HEK293 (cell line): ENCODE data around the gene BCAN.

Source experiments
- CTCF ChIA-PET: fragments of 350-600 bp; formaldehyde crosslinking; extraction: SDS; loops from one replicate; lab custom pipeline; 2021; ENCODE audit warnings: antibody characterized with exemption; lab: Yijun Ruan, JAX
- POLR2A ChIA-PET: fragments of 300-600 bp; formaldehyde crosslinking; extraction: SDS; loops from one replicate; lab custom pipeline; 2020; ENCODE audit warnings: antibody characterized with exemption, inconsistent platforms; lab: Yijun Ruan, JAX
- H3K27ac ChIP-seq: fragments of 200-500 bp; sonication (Bioruptor generic); 2 replicates; pipeline ENCODE4 v1.5.1; 2014; ENCODE audit warnings: low read depth, low read length, control low read depth, inconsistent platforms; ENCODE audit errors: extremely low read depth
- H3K36me3 ChIP-seq, 2 experiments: fragments of 200-500 bp in 1 of 2; sonication (Bioruptor generic) in 1 of 2; 1 replicate in 1 of 2; 2 replicates in 1 of 2; pipeline ENCODE4 v1.5.1; 2014 to 2017; ENCODE audit warnings: inconsistent platforms in 2 of 2, low read length in 2 of 2; ENCODE audit not compliant: control insufficient read depth in 2 of 2, insufficient read depth in 1 of 2
- H3K4me1 ChIP-seq: fragments of 200-500 bp; sonication (Bioruptor generic); 2 replicates; pipeline ENCODE4 v1.5.1; 2014; ENCODE audit warnings: mild to moderate bottlenecking, low read length, inconsistent platforms; ENCODE audit not compliant: control insufficient read depth, insufficient read depth
- H3K4me3 ChIP-seq: 2 replicates; pipeline ENCODE4 v1.5.1; 2011; ENCODE audit warnings: low read depth, mild to moderate bottlenecking, control low read depth, low read length, moderate library complexity
- H3K9me3 ChIP-seq: fragments of 200-500 bp; sonication (Bioruptor generic); 2 replicates; pipeline ENCODE4 v1.5.1; 2014; ENCODE audit warnings: low read depth, low read length, inconsistent platforms; ENCODE audit not compliant: control insufficient read depth, insufficient read depth
- EGR2 ChIP-seq: fragments of 450-650 bp; formaldehyde crosslinking; IDR thresholded peaks from 2 replicates; pipeline ENCODE4 v1.5.1; 2016; ENCODE audit warnings: low read depth, missing biosample characterization, missing genetic modification characterization
- IKZF3 ChIP-seq: fragments of 450-650 bp; IDR thresholded peaks from 2 replicates; pipeline ENCODE4 v1.5.0; 2018; ENCODE audit warnings: missing biosample characterization, mild to moderate bottlenecking, missing genetic modification characterization, moderate library complexity
- PRDM1 ChIP-seq: fragments of 450-650 bp; formaldehyde crosslinking; IDR thresholded peaks from 2 replicates; pipeline ENCODE4; 2016; ENCODE audit warnings: missing biosample characterization, missing genetic modification characterization
- WT1 ChIP-seq: fragments of 450-650 bp; formaldehyde crosslinking; IDR thresholded peaks from 2 replicates; pipeline ENCODE4 v1.5.1; 2016; ENCODE audit warnings: missing biosample characterization, missing genetic modification characterization
- ZBTB1 ChIP-seq: fragments of 450-650 bp; formaldehyde crosslinking; IDR thresholded peaks from 2 replicates; pipeline ENCODE4 v1.5.1; 2016; ENCODE audit warnings: missing biosample characterization, missing genetic modification characterization
- ZBTB17 ChIP-seq: fragments of 450-650 bp; formaldehyde crosslinking; IDR thresholded peaks from 2 replicates; pipeline ENCODE4 v1.5.1; 2016; ENCODE audit warnings: missing biosample characterization, missing genetic modification characterization
- ZEB2 ChIP-seq: fragments of 450-650 bp; formaldehyde crosslinking; IDR thresholded peaks from 2 replicates; pipeline ENCODE4 v1.5.1; 2016; ENCODE audit warnings: missing biosample characterization, missing genetic modification characterization
- ZFHX2 ChIP-seq: fragments of 450-650 bp; formaldehyde crosslinking; conservative IDR thresholded peaks from 2 replicates; pipeline ENCODE4 v1.5.1; 2016; ENCODE audit warnings: missing biosample characterization, missing genetic modification characterization
- ZNF366 ChIP-seq: fragments of 450-650 bp; formaldehyde crosslinking; conservative IDR thresholded peaks from 2 replicates; pipeline ENCODE4 v1.5.1; 2016; ENCODE audit warnings: missing biosample characterization, missing genetic modification characterization
- ZNF398 ChIP-seq: fragments of 450-650 bp; formaldehyde crosslinking; IDR thresholded peaks from 2 replicates; pipeline ENCODE4 v1.5.1; 2017; ENCODE audit warnings: missing biosample characterization, missing genetic modification characterization
- ZNF404 ChIP-seq: fragments of 450-650 bp; formaldehyde crosslinking; IDR thresholded peaks from 2 replicates; pipeline ENCODE4 v1.5.1; 2017; ENCODE audit warnings: missing biosample characterization, missing genetic modification characterization
- ZNF600 ChIP-seq: fragments of 450-650 bp; formaldehyde crosslinking; IDR thresholded peaks from 2 replicates; pipeline ENCODE4 v1.5.1; 2016; ENCODE audit warnings: missing biosample characterization, missing genetic modification characterization
- ZNF621 ChIP-seq: fragments of 450-650 bp; formaldehyde crosslinking; IDR thresholded peaks from 2 replicates; pipeline ENCODE4 v1.5.1; 2017; ENCODE audit warnings: missing biosample characterization, missing genetic modification characterization
- TF ChIP-seq, protein P1 (sequence below): fragments of 450-650 bp; formaldehyde crosslinking; IDR thresholded peaks from 2 replicates; pipeline ENCODE4 v1.5.1; 2017; ENCODE audit warnings: missing biosample characterization, missing genetic modification characterization

Gene BCAN

DNA sequence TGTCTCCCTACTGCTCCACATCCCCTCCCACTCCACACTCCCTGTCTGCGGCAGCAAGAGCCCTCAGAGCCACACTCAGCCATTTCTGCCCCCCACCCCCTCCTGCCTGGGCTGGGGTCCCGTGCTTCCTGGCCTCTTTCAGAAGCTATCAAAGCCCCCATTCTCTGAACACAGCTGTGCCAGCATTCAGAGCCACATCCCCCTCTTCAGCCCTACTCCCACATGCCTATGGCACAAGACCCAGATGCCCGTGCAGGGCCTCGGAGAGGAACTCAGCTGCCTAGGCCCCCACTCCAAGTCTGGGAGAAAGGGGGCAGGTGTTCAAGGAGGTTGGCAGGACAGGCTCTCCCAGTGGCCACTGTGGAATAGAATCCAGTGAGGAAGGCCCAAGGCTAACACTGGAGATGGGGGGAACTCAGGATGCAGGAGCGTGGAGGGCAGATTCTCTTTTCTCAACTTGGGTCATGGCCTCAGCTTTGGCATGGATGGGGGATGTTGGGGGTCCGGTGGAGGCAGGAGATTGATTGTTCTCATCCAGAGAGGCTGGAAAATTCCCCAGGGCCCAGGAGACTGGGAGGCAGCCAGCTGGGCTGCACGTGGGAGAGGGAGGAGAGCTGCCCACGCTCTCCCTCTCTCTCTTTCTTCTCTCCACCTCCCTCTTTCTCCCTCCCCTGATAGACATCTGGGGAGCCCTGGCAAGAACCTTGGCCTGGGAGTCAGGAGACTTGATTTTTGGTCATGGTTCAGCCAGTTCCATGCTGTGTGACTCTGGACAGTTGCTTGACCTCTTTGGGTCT, 3.5 kb upstream of the BCAN start:
- no peaks in the 10 kb centered on the region for H3K36me3 ChIP-seq
- H3K4me1 ChIP-seq, result no peaks in the 10 kb centered on the region
- TF ChIP-seq ZNF398 (tag by site-specific recombination) (peak; percentile 74), ZNF366 (tag by site-specific recombination) (peak; percentile 28; the same call in 1 of the 2 replicates), ZBTB1 (no peak), ZFHX2 (tag by site-specific recombination) (peak; percentile 80), EGR2 (tag by site-specific recombination) (peak; percentile 74; the same call in 1 of the 2 replicates), ZEB2 (tag by site-specific recombination) (no peak)
- TF ChIP-seq, all 188 proteins: peak for 4
- ChIA-PET POLR2A (no interaction called here), CTCF (interaction anchor here (0.9 to 7.1 kb wide), 3 partner anchors 12 to 20 kb away, joined by 3 to 79 read pairs (median 7); no protein-coding TSS in a partner anchor)
- no peaks in the 10 kb centered on the region for H3K9me3 ChIP-seq
- H3K27ac ChIP-seq, result no peak overlapping the region
- H3K4me3 ChIP-seq, result no peak overlapping the region

DNA sequence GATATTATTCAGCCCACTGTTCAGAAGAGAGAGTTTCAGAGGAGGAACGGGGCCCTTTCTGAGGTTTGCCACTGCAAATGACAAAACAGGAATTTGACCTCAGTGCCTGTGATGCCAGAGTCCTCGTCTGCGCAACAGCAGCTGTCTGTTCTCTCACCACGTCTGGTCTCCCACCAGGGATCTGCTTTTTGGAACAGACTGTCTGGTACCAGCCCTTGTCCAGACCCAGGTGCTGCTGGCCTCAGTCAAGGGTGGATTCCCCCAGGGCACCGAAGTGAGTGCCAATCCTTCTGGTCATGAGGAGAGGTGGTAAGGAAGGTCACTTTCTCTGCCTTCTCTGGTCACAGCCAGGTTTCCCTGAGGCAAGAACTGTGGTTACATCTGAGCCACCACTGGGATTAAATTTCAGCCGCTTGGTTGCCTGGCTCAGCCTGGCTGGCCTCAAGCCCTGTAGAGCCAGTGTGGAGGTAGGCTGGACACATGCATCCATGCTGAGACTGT, 2.3 kb upstream of the BCAN start:
- TF ChIP-seq PRDM1 (tag by site-specific recombination), result peak; percentile 48; the same call in 1 of the 2 replicates
- peak; percentile 81 for TF ChIP-seq ZNF600 (tag by site-specific recombination)
- TF ChIP-seq ZBTB17, result peak; percentile 40; the same call in 1 of the 2 replicates
- no peak for TF ChIP-seq ZNF621 (tag by site-specific recombination)
- no peak for TF ChIP-seq ZNF404 (tag by site-specific recombination)
- TF ChIP-seq, all 188 proteins: peak for 3
- no peaks in the 10 kb centered on the region for H3K9me3 ChIP-seq
- no peak overlapping the region for H3K27ac ChIP-seq
- ChIA-PET CTCF (interaction anchor here (0.7 to 7.1 kb wide), 4 partner anchors 9 to 84 kb away, joined by 3 to 79 read pairs (median 6); no protein-coding TSS in a partner anchor), POLR2A (interaction anchor here (0.9 kb wide), 1 partner anchor 12 kb away, joined by 3 read pairs; no protein-coding TSS in a partner anchor)
- no peaks in the 10 kb centered on the region for H3K4me1 ChIP-seq
- no peaks in the 10 kb centered on the region for H3K36me3 ChIP-seq
- no peak overlapping the region for H3K4me3 ChIP-seq

GRCh38 chr1:156640842-156641706, 843 bp upstream of the BCAN start:
- Histone ChIP-seq H3K4me3 (peak overlapping the region; percentile 3; the same call in 1 of the 2 replicates), H3K4me1 (no peaks in the 10 kb centered on the region), H3K9me3 (no peaks in the 10 kb centered on the region), H3K36me3 (no peaks in the 10 kb centered on the region), H3K27ac (no peak overlapping the region)
- POLR2A ChIA-PET, result no interaction called here
- TF ChIP-seq WT1 (tag by site-specific recombination) (no peak), IKZF3 (tag by site-specific recombination) (no peak)
- TF ChIP-seq, protein P1, sequence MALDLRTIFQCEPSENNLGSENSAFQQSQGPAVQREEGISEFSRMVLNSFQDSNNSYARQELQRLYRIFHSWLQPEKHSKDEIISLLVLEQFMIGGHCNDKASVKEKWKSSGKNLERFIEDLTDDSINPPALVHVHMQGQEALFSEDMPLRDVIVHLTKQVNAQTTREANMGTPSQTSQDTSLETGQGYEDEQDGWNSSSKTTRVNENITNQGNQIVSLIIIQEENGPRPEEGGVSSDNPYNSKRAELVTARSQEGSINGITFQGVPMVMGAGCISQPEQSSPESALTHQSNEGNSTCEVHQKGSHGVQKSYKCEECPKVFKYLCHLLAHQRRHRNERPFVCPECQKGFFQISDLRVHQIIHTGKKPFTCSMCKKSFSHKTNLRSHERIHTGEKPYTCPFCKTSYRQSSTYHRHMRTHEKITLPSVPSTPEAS, result no peak
- CTCF ChIA-PET, result interaction anchor here (0.6 to 7.1 kb wide), 8 partner anchors 10 to 209 kb away, joined by 3 to 79 read pairs (median 4); no protein-coding TSS in a partner anchor
